Umbilical cord (tissue), 2 donors: ENCODE results near the gene CSMD2. TPM values are rescaled to one million over a fixed set of nuclear protein-coding genes. Genes with fewer than 3 reads are reported as not detected.

ENCODE experiments used
- DNase-seq: peaks from one replicate; pipeline ENCODE4 v3.0.0-alpha.2; 2015; ENCODE audit warnings: low spot score
- total RNA-seq: library from RNA; depleted of rRNA; stranded (reverse); fragments of >200 nt; gene quantifications from one replicate; pipeline ENCODE4 v1.2.3, GENCODE V29; 2014; ENCODE audit warnings: low replicate concordance; ENCODE audit not compliant: insufficient read depth

Gene CSMD2
- total RNA-seq, 1 donor from 2014 or later, result 10.1 TPM

DNA sequence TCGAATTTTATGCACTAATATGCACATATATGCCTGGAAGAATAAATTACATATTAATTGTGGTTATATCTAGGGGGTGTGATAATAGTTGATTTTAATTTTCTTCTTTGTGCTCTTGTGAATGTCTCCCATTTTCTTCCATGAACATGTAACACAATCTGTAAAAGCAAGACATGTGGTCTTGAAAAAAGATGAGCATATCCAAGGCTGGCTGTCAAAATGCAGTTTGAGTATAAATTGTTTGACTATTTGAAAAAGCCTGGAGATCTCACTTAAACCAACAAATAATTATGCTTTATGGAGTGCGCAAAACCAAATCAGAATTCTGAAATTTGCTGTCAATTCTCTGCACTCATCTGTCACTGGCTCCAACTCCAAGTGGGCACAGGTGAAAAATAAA, 157.3 kb downstream of the CSMD2 start:
- DNase-seq, result no peak

GRCh38 chr1:34005309-34005708, 159.7 kb downstream of the CSMD2 start:
- DNase-seq, result no peak

DNA sequence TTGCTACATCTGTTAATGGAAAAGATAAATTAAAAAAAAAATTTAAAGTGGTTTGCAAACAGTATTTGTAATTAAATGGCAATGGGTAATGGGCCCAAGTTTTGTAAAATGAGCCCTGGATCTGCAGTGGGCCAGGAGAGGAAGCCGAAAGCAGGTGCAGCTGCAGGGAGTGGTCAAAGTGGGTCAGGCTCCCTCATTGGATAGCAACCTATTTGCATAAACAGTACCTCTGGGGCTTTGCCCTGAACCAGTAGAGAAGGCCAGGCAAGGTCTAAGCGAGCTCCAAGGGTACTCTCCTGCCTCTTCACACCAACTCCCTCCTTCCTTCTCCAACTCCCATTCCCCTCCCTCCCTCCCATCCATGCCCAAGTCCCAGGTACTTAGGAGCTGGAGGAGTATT, 162.2 kb downstream of the CSMD2 start:
- no peak for DNase-seq

DNA sequence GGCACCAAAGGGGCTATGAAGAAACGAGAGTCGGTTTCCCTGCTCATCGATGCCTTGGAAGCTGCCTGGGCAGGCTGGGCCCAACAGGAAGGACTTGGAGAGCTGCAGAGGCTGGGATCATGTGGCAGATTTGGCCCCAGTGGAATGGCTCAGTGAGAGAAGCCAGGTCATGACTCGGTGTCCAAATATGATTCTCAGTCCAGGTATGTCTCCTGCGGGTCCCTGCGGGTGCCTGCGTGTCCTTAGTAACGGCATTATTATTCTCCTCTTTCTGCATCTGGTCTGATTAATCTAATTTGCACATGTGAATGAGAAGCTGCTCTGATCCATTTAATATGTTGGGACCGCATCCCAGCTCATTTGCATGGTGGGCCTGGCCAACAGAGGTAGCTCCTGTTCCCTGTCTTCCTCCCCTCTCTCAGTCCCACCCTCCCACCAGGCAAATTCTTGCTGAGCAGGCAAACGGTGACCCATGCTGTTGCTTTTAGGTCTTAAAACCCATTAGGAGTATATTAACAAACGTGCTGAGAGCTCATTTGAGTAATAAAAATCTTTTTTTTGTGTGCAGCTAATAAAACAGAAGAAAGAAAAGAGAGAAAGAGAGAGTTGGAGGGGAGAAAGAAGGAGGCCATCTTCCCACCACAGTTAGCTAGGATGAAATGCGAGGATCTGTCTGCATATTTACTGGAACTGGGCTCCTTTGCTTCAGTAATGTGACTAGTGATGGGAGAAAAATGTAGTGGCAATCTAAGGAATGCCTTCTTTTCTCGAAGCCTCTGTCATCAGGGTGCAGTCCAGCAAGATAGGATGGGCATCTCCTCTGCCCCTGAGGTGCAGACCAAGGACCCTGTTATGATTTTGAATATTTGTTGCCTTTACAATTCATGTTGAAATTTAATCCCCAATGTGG, 167.6 kb downstream of the CSMD2 start:
- no peak for DNase-seq

GRCh38 chr1:33996281-33996680, 168.7 kb downstream of the CSMD2 start:
- DNase-seq, result no peak

DNA sequence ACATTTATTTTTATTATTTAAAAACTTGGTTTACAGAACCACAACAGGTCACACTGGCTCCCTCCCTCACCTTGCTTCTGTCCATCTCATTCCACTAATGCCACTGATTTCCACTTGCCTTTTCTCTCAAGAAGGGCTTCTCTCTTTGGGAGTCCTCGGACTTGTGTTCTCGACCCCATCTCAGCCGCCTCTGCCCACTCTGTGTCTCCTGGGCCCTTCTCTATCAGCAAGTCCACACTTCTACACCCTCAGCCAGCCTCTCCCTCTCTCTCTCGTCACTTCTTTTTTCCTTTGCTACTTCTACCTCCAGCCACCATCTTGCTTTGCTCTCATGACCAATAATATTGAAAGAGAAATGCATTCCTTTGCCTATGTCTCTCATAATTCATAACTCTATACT, 171.7 kb downstream of the CSMD2 start:
- no peak for DNase-seq

DNA sequence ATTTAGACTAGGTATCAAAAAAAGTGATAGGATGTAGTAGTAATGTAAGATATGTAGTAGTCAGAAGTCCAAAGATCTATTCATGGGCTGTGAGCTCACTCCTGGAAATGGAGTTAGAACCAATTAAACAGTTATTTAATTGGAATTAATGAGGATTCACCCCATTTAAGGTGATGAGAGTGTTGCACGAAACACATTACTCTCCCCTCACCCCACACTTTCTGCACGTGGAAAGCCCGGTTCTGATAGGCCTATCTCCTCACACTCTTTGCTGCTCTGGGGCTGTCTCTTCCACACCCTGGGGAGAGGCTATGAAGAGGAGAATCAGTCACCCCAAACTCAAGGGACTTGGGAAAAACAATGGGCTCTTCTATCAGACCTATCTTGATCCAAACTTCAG, 174.7 kb downstream of the CSMD2 start:
- DNase-seq, result no peak

GRCh38 chr1:33988161-33988560, 176.9 kb downstream of the CSMD2 start:
- DNase-seq, result no peak

GRCh38 chr1:33986390-33987095, 178.5 kb downstream of the CSMD2 start:
- DNase-seq, result peak; percentile 94

GRCh38 chr1:33985656-33986055, 179.4 kb downstream of the CSMD2 start:
- DNase-seq, result peak; percentile 61

DNA sequence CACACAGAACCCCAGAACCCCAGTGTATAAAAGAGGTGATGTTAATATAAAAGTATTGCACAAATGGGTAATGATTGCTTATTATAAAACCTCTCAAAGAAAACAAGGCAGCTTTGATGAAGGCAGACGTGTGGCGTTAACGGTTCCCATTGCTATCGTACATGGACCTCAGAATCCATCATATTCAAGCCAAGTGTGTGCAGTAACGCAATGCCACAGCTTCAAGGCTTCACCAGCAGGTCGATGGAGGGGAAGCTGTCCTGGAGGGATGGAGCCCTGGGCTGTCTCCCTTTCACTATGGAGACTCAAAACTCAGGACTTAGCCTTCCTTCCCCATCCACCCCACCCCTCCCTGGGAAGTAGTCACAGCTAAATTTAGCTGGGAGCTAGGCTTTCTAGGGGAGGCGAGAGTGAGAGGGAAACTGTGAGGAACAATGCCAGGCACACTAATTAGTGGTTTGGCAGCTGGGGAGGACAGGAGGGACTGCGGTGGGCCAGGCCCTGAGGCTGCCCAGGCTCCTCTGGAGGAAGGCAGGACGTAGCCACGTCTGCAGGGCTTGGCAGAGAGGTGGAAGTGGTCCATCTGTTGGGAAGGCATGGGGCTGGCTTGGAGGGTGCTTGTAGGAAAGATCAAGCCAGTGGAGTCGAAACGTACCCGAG, 180.0 kb downstream of the CSMD2 start:
- DNase-seq, result peak; percentile 22

- no peak for DNase-seq
These were observed 182.6 kb downstream of the CSMD2 start for GRCh38 chr1:33982419-33982818.

DNA sequence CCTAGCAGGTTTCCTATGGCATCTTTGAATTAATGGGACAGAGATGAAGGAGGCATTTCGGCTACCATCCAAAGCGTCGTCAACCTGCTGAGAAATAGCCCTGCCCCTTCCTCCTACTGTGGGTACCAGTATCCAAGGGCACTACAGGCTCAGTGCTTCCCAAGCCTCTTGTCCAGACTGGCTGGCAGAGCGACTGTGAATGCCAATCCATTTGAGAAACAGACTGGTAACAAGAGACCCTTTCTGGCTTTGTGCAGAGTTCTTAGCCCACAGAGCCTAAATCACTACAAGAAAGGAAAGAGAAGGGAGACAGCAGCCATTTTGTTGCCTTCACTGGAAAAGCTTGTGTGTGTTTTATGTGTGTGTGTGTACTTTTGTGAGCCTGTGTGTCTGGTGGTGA, 185.7 kb downstream of the CSMD2 start:
- DNase-seq, result no peak

DNA sequence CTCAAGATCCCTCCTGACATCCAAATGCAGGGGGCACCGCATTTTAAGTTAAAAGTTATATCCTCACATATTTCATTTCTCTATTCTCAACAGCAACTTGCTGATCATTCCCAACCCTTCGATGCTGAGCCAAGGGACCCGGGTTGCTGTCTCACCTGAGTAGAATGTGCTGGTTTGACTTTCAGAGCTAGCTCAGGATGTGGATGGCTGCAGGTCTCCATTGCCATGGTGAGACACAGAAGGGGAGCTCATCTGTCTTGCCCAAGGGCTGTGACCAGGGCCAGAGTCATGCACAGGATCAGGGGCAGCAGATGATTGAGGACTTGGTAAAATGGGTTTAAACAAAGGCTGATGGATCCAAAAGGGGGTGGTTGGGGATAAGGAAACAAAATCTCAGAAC, 189.1 kb downstream of the CSMD2 start:
- DNase-seq, result no peak

GRCh38 chr1:33973799-33974545, 191.1 kb downstream of the CSMD2 start:
- peak; percentile 23 for DNase-seq

GRCh38 chr1:33972676-33973395, 192.2 kb downstream of the CSMD2 start:
- peak; percentile 27 for DNase-seq

DNA sequence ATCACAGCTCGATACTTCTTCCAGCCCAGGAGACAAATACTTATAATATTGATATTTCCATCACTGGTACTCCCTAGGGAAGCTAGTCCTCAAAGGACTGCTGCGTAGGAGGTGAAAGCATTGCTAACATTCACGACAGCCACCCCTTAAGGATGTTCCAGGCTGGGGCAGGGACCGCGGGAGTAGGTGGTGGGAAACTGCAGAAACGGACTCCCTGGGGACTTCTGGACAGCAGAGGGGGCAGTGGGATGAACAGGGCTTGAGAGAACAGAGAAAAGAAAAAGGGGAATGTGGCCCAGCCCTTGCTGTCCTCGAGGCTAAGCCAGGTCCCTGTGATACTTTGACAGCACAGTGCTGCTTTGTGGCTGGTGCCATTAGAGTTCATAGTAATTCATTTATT, 193.1 kb downstream of the CSMD2 start:
- DNase-seq, result no peak

- peak; percentile 77 for DNase-seq
These were observed 193.9 kb downstream of the CSMD2 start for GRCh38 chr1:33971018-33971710.

- DNase-seq, result no peak
These were observed 194.7 kb downstream of the CSMD2 start for GRCh38 chr1:33970148-33970825.
